Aorta (tissue), 5 donors: ENCODE data around the gene GPHB5. TPM values are rescaled to one million over a fixed set of nuclear protein-coding genes. Genes with fewer than 3 reads are reported as not detected.

ENCODE experiments used
- ATAC-seq: fragments of 200-7000 bp; cut with Tn5 transposase; one replicate; pipeline ENCODE4 v1.9.1; 2022; ENCODE audit warnings: moderate library complexity; ENCODE audit not compliant: low FRiP score
- DNase-seq, 2 donors: peaks; one replicate each; pipeline ENCODE4 v3.0.0-alpha.2; 2020
- H3K27ac ChIP-seq, 2 donors: one replicate each; pipeline ENCODE4 v1.5.1; 2013; ENCODE audit warnings: low read length in 2 of 2, mild to moderate bottlenecking in 2 of 2, moderate library complexity in 2 of 2, control low read depth in 1 of 2, inconsistent platforms in 1 of 2, low read depth in 1 of 2
- H3K27me3 ChIP-seq, 2 donors: one replicate each; pipeline ENCODE4 v1.6.1; 2013; ENCODE audit warnings: control low read depth in 1 of 2, low read length in 1 of 2, mild to moderate bottlenecking in 1 of 2, moderate library complexity in 1 of 2; ENCODE audit not compliant: insufficient read depth in 2 of 2, control insufficient read depth in 1 of 2
- H3K36me3 ChIP-seq, 2 donors: one replicate each; pipeline ENCODE4 v1.6.1; 2013; ENCODE audit warnings: control low read depth in 1 of 2, low read length in 1 of 2, mild to moderate bottlenecking in 1 of 2; ENCODE audit not compliant: insufficient read depth in 2 of 2, control insufficient read depth in 1 of 2
- H3K4me1 ChIP-seq, 2 donors: one replicate each; pipeline ENCODE4 v1.6.1; 2013; ENCODE audit warnings: low read length in 2 of 2, control low read depth in 1 of 2, mild to moderate bottlenecking in 1 of 2, moderate library complexity in 1 of 2; ENCODE audit not compliant: insufficient read depth in 2 of 2, control insufficient read depth in 1 of 2
- H3K4me3 ChIP-seq, 2 donors: one replicate each; pipeline ENCODE4 v1.5.1; 2013; ENCODE audit warnings: low read length in 2 of 2, control low read depth in 1 of 2, mild to moderate bottlenecking in 1 of 2
- H3K9me3 ChIP-seq: one replicate; pipeline ENCODE4 v1.6.1; 2013; ENCODE audit warnings: mild to moderate bottlenecking, low read length; ENCODE audit not compliant: control insufficient read depth
- WGBS, 2 donors: extraction: QIAGEN DNeasy Blood & Tissue Kit; methylation state at CpG; one replicate each; pipeline ENCODE4 v1.1.7; 2013; 5-methylcytosine and 5-hydroxymethylcytosine counted together
- intact Hi-C, 2 donors: fragments of 100-400 bp; cut with DNase I; formaldehyde crosslinking; loops; one replicate each; pipeline versions ENCODE4 v1.14.2 to v1.15.0; 2022
- long read RNA-seq, 2 donors: library from polyadenylated mRNA; unstranded; transcript quantifications; one replicate each; pipeline ENCODE4 v2.0.0, GENCODE V29; 2020 to 2021
- polyA plus RNA-seq, 2 donors: library from polyadenylated mRNA; stranded (reverse); fragments of 200-250 nt; gene quantifications; one replicate each; pipeline ENCODE4 v1.2.3, GENCODE V29; 2013
- total RNA-seq, 2 donors: library from RNA; stranded (reverse); fragmentation: NEBNext Ultra II Directional; extraction: Animal tissue kit (Norgen Biotek cat#: 25700); gene quantifications; one replicate each; pipeline ENCODE4 v1.2.1, GENCODE V29; 2021
- donor health status: healthy with polysubstance abuse.
- donor health status: Bipolar disorder and iron deficiency.
- donor health status: DM: no; HTN: no; CAD: no.
- donor health status: DM: no; HTN: no; CAD: no.
- donor health status: DM: yes; HTN: yes; CAD: no.

The GPHB5 gene
- total RNA-seq, result not detected
- not detected for polyA plus RNA-seq
- long read RNA-seq, donor 1, result 0 reads
- long read RNA-seq, donor 2, result 0 reads

- Histone ChIP-seq H3K27ac (no peak within 1 kb of the TSS), H3K27me3 (no peaks in the 10 kb centered on the region), H3K4me1 (no peaks in the 10 kb centered on the region), H3K9me3 (peaks cover 2% of the 10 kb centered on the region), H3K4me3 (no peak within 1 kb of the TSS), H3K36me3 (no peaks in the 10 kb centered on the region)
- no peak for DNase-seq
- intact Hi-C loops, result no loop called here
- no peak for ATAC-seq
These were observed at the start of gene GPHB5 for GRCh38 chr14:63318835-63319234. TSS of gene GPHB5 (minus strand) at chr14:63318935. CDS start at chr14:63317849, 1,086 bp downstream.

GRCh38 chr14:63367742-63368364 lies 49.1 kb upstream of the GPHB5 start:
- intact Hi-C loops, result no loop called here
- ATAC-seq (no peak), DNase-seq (no peak)
- no peaks in the 10 kb centered on the region for H3K4me1 ChIP-seq
- no peaks in the 10 kb centered on the region for H3K27me3 ChIP-seq
- no peak overlapping the region for H3K27ac ChIP-seq
- H3K4me3 ChIP-seq, result no peak overlapping the region
- no peaks in the 10 kb centered on the region for H3K36me3 ChIP-seq
- no peaks in the 10 kb centered on the region for H3K9me3 ChIP-seq

- no peak for DNase-seq
- Histone ChIP-seq H3K4me3 (no peak overlapping the region), H3K27ac (no peak overlapping the region), H3K36me3 (no peaks in the 10 kb centered on the region), H3K4me1 (no peaks in the 10 kb centered on the region), H3K9me3 (no peaks in the 10 kb centered on the region), H3K27me3 (no peaks in the 10 kb centered on the region)
- 44 to 49% methylated on average over 8 of the region's 8 CpGs for WGBS, 2 donors
- ATAC-seq, result no peak
- intact Hi-C loops, result no loop called here
These were observed 43.7 kb upstream of the GPHB5 start for GRCh38 chr14:63362389-63362819.

GRCh38 chr14:63361790-63362189 lies 43.1 kb upstream of the GPHB5 start:
- no peak for ATAC-seq
- no peaks in the 10 kb centered on the region for H3K4me1 ChIP-seq
- WGBS, 2 donors, result 79 to 83% methylated on average over 4 of the region's 4 CpGs
- H3K27ac ChIP-seq, result no peak overlapping the region
- H3K27me3 ChIP-seq, result no peaks in the 10 kb centered on the region
- intact Hi-C loops, result no loop called here
- no peaks in the 10 kb centered on the region for H3K36me3 ChIP-seq
- no peaks in the 10 kb centered on the region for H3K9me3 ChIP-seq
- DNase-seq, result no peak
- H3K4me3 ChIP-seq, result no peak overlapping the region

GRCh38 chr14:63357841-63358240 lies 39.1 kb upstream of the GPHB5 start:
- ATAC-seq, result no peak
- intact Hi-C loops, result no loop called here

GRCh38 chr14:63345826-63346225 lies 27.1 kb upstream of the GPHB5 start:
- DNase-seq (no peak), ATAC-seq (no peak)
- Histone ChIP-seq H3K36me3 (no peaks in the 10 kb centered on the region), H3K27ac (no peak overlapping the region), H3K9me3 (peaks cover 6% of the 10 kb centered on the region), H3K4me1 (no peaks in the 10 kb centered on the region), H3K27me3 (peaks cover 0 to 2% of the 10 kb centered on the region in 2 donors), H3K4me3 (no peak overlapping the region)
- intact Hi-C loops, result no loop called here
- WGBS, 2 donors, result 42 to 52% methylated on average over 3 of the region's 3 CpGs

More at GRCh38 chr14:63357841-63358240, 39.1 kb upstream of the GPHB5 start:
- DNase-seq, result no peak
- Histone ChIP-seq H3K27me3 (peaks cover 0 to 4% of the 10 kb centered on the region in 2 donors), H3K9me3 (peaks cover 2% of the 10 kb centered on the region), H3K27ac (no peak overlapping the region), H3K4me3 (no peak overlapping the region), H3K4me1 (no peaks in the 10 kb centered on the region), H3K36me3 (no peaks in the 10 kb centered on the region)
- 90 to 94% methylated on average over 7 of the region's 7 CpGs for WGBS, 2 donors

GRCh38 chr14:63344336-63344735 lies 25.6 kb upstream of the GPHB5 start:
- H3K4me1 ChIP-seq, result no peaks in the 10 kb centered on the region
- peaks cover 6% of the 10 kb centered on the region for H3K9me3 ChIP-seq
- ATAC-seq, result no peak
- 18 to 25% methylated on average over 4 of the region's 4 CpGs for WGBS, 2 donors
- H3K4me3 ChIP-seq, result no peak overlapping the region
- no peaks in the 10 kb centered on the region for H3K36me3 ChIP-seq
- no peak overlapping the region for H3K27ac ChIP-seq
- intact Hi-C loops, result no loop called here
- peaks cover 0 to 2% of the 10 kb centered on the region in 2 donors for H3K27me3 ChIP-seq
- DNase-seq, result no peak

GRCh38 chr14:63343878-63344277 lies 25.1 kb upstream of the GPHB5 start:
- H3K27me3 ChIP-seq, result peaks cover 0 to 2% of the 10 kb centered on the region in 2 donors
- no peak overlapping the region for H3K4me3 ChIP-seq
- no peaks in the 10 kb centered on the region for H3K36me3 ChIP-seq
- WGBS, 2 donors, result 96 to 98% methylated on average over 1 of the region's 1 CpG
- ATAC-seq (no peak), DNase-seq (no peak)
- intact Hi-C loops, result no loop called here
- no peaks in the 10 kb centered on the region for H3K4me1 ChIP-seq
- H3K9me3 ChIP-seq, result peaks cover 6% of the 10 kb centered on the region
- H3K27ac ChIP-seq, result no peak overlapping the region

- Histone ChIP-seq H3K4me3 (no peak overlapping the region), H3K4me1 (no peaks in the 10 kb centered on the region), H3K9me3 (peaks cover 3% of the 10 kb centered on the region), H3K36me3 (no peaks in the 10 kb centered on the region), H3K27me3 (no peaks in the 10 kb centered on the region), H3K27ac (no peak overlapping the region)
- intact Hi-C loops, result no loop called here
- 59 to 62% methylated on average over 7 of the region's 7 CpGs for WGBS, 2 donors
- DNase-seq, result no peak
- ATAC-seq, result no peak
These were observed 23.6 kb upstream of the GPHB5 start for GRCh38 chr14:63342371-63342770.
